ENCODE data around the gene LIMA1. TPM values are rescaled to one million over a fixed set of nuclear protein-coding genes. Genes with fewer than 3 reads are reported as not detected.

Gene LIMA1
- total RNA-seq, 2 experiments from 2014 or later: 6.2 to 20.4 TPM

Small RNA genes lying within 50 kb of the gene (microRNA-seq; reads per million reads assigned to microRNA genes)
- gene MIR1293 (ENCODE audit: borderline replicate concordance): not detected

Small RNA genes lying within 50 kb of the gene (small RNA-seq; reads per million reads assigned to genes)
- gene MIR1293 (not detected), gene RNU6-1093P (not detected)

Other genes with a start within 250 kb of the LIMA1 start
- 0.05 TPM in 1 of 2 replicates, not detected in the other for gene ASIC1, start 225.9 kb downstream of the LIMA1 start, total RNA-seq (2014; rRNA removed; shearing (Covaris generic))
- gene ASIC1, start 225.9 kb downstream of the LIMA1 start, total RNA-seq (2022): 0.57 and 0.59 TPM in 2 replicates
- gene SMARCD1, start 198.2 kb downstream of the LIMA1 start, total RNA-seq (2014; rRNA removed; shearing (Covaris generic)): 117 and 134 TPM in 2 replicates
- gene SMARCD1, start 198.2 kb downstream of the LIMA1 start, total RNA-seq (2022): 92.8 and 109 TPM in 2 replicates
- gene GPD1, start 179.5 kb downstream of the LIMA1 start, total RNA-seq (2014; rRNA removed; shearing (Covaris generic)): 0.31 and 0.47 TPM in 2 replicates
- gene GPD1, start 179.5 kb downstream of the LIMA1 start, total RNA-seq (2022): 0.31 and 1.2 TPM in 2 replicates
- gene COX14, start 171.3 kb downstream of the LIMA1 start, total RNA-seq (2014; rRNA removed; shearing (Covaris generic)): 51.4 and 57.4 TPM in 2 replicates
- gene COX14, start 171.3 kb downstream of the LIMA1 start, total RNA-seq (2022): 48.2 and 54.3 TPM in 2 replicates
- 27.6 and 28.6 TPM in 2 replicates for gene CERS5, start 116.2 kb downstream of the LIMA1 start, total RNA-seq (2014; rRNA removed; shearing (Covaris generic))
- gene CERS5, start 116.2 kb downstream of the LIMA1 start, total RNA-seq (2022): 36.9 and 42.3 TPM in 2 replicates
- not detected in 2 replicates for gene FAM186A, start 113.1 kb upstream of the LIMA1 start, total RNA-seq (2014; rRNA removed; shearing (Covaris generic))
- gene FAM186A, start 113.1 kb upstream of the LIMA1 start, total RNA-seq (2022): not detected in 2 replicates
- gene LARP4, start 117.4 kb upstream of the LIMA1 start, total RNA-seq (2014; rRNA removed; shearing (Covaris generic)): 32.9 and 35.0 TPM in 2 replicates
- gene LARP4, start 117.4 kb upstream of the LIMA1 start, total RNA-seq (2022): 69.6 and 84.1 TPM in 2 replicates
- gene DIP2B, start 221.5 kb upstream of the LIMA1 start, total RNA-seq (2014; rRNA removed; shearing (Covaris generic)): 17.0 TPM in 2 replicates
- 22.3 and 24.1 TPM in 2 replicates for gene DIP2B, start 221.5 kb upstream of the LIMA1 start, total RNA-seq (2022)